Measurements from ENCODE around the gene SPATA4. TPM values are rescaled to one million over a fixed set of nuclear protein-coding genes. Genes with fewer than 3 reads are reported as not detected.

SPATA4 gene
- total and polyA plus RNA-seq, 9 of the 15 experiments (the other 6 are each of a cell fraction or from before 2014, with no cell fraction given): not detected

GRCh38 chr4:176238157-176238610, 42.8 kb upstream of the SPATA4 start:
- in situ Hi-C loops (cut with MboI) (no loop called here), intact Hi-C loops (cut with micrococcal nuclease) (no loop called here)
- no peaks in the 10 kb centered on the region for H4K20me1 ChIP-seq (replicated peaks; ENCODE audit: control insufficient read depth, insufficient read depth, low read length)
- FAIRE-seq (no peak), DNase-seq (ENCODE audit: extremely low read depth in 1 of 4, low spot score in 3 of 4) (no peak), ATAC-seq (no peak)
- H3K79me2 ChIP-seq (ENCODE audit: control insufficient read depth, insufficient read depth, low read length): no peaks in the 10 kb centered on the region
- H2AFZ ChIP-seq (ENCODE audit: low read depth, low read length): no peak overlapping the region
- H3K9ac ChIP-seq (ENCODE audit: insufficient read depth in 1 of 2, low read depth in 2 of 2, low read length in 2 of 2): no peak overlapping the region
- BruUV-seq (replicated peaks): no TSS peak
- H3K9me3 ChIP-seq (replicated peaks; ENCODE audit: control insufficient read depth, insufficient read depth, low read depth, low read length): no peaks in the 10 kb centered on the region
- 0% methylated on average over 6 of the region's 7 CpGs for whole genome bisulfite sequencing (ENCODE audit: insufficient coverage, low coverage, missing lambda C conversion rate)
- H3K9me1 ChIP-seq (ENCODE audit: control insufficient read depth, insufficient read depth, low read length): no peaks in the 10 kb centered on the region
- CTCF ChIA-PET (ENCODE audit: low intra/inter-chr PET ratio): no interaction called here
- no peak overlapping the region for H3K27ac ChIP-seq (ENCODE audit: extremely low read depth, low read depth, low read length)
- no peak overlapping the region for H3K4me3 ChIP-seq
- H3K36me3 ChIP-seq (ENCODE audit: control insufficient read depth, insufficient read depth, low read length): no peaks in the 10 kb centered on the region
- H3K4me2 ChIP-seq (ENCODE audit: insufficient read depth, low read length): no peak overlapping the region
- no peaks in the 10 kb centered on the region for H3K27me3 ChIP-seq (ENCODE audit: control insufficient read depth in 2 of 2, insufficient read depth in 2 of 2, low read length in 2 of 2)
- no peaks in the 10 kb centered on the region; a peak in 1 of 5 replicates for H3K4me1 ChIP-seq (replicated peaks in 1 of 2; ENCODE audit: control insufficient read depth in 2 of 2, insufficient read depth in 2 of 2, low read length in 2 of 2)
- POLR2A ChIA-PET: interaction anchor here (0.6 kb wide), 1 partner anchor 9 kb away, joined by 3 read pairs; no protein-coding TSS in a partner anchor
- TF ChIP-seq GATA2 (CRISPR knock-in tag; IDR thresholded peaks at IDR 0.05) (no peak), SAFB (IDR thresholded peaks at IDR 0.05; ENCODE audit: borderline replicate concordance, low read depth, low read length) (no peak), ZNF589 (CRISPR knock-in tag; IDR thresholded peaks at IDR 0.05; ENCODE audit: low read depth) (no peak), NR4A1 (CRISPR knock-in tag; IDR thresholded peaks at IDR 0.05) (no peak), NR4A1 (tag; IDR thresholded peaks at IDR 0.05) (no peak), TRIM25 (IDR thresholded peaks at IDR 0.05; ENCODE audit: borderline replicate concordance) (no peak), KLF10 (CRISPR knock-in tag; IDR thresholded peaks at IDR 0.05) (no peak), HDAC8 (tag; IDR thresholded peaks at IDR 0.05) (no peak), PHF20 (IDR thresholded peaks at IDR 0.05; ENCODE audit: partially characterized antibody) (no peak), RERE (CRISPR knock-in tag; IDR thresholded peaks at IDR 0.05; ENCODE audit: borderline replicate concordance) (no peak), TARDBP (IDR thresholded peaks at IDR 0.05) (no peak), TAF9B (IDR thresholded peaks at IDR 0.05; ENCODE audit: partially characterized antibody) (no peak), JUNB (CRISPR knock-in tag; conservative IDR thresholded peaks at IDR 0.05) (no peak), ELK1 (CRISPR knock-in tag; IDR thresholded peaks at IDR 0.05) (no peak), IRF1 (CRISPR knock-in tag; IDR thresholded peaks at IDR 0.05; ENCODE audit: borderline replicate concordance) (no peak)

Measured in K562 (cell line).